ENCODE results near the gene KLF2.
A peak's percentile ranks its signal among the peaks of the same experiment; 100 is the strongest.
"Not testable (repeated sequence)": the region's sequence is repeated elsewhere in the genome, so short reads cannot be mapped to it uniquely, and the experiment has no call there.

The KLF2 gene

GRCh38 chr19:16324384-16325160 lies at the start of gene KLF2:
TSS of gene KLF2 (plus strand) at chr19:16324826. CDS start at chr19:16324924, 98 bp downstream.
- DNase-seq: peak; percentile 61 to 94 (median 80)

DNA sequence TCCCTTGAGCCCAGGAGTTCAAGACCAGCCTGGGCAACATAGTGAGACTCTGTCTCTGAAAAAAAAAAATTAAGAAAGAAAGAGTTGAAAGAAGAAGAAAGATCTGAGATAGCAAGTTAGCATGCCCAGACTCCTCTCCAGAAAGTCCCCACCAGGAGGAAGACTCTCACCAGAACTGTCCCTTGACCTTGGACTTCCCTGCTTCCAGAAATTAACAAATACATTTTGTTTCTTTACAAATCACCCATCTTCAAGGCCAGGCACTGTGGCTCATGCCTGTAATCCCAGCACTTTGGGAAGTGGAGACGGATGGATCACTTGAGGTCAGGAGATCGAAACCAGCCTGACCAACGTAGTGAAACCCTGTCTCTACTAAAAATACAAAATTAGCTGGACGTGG lies 44.3 kb upstream of the KLF2 start:
- DNase-seq: no peak

DNA sequence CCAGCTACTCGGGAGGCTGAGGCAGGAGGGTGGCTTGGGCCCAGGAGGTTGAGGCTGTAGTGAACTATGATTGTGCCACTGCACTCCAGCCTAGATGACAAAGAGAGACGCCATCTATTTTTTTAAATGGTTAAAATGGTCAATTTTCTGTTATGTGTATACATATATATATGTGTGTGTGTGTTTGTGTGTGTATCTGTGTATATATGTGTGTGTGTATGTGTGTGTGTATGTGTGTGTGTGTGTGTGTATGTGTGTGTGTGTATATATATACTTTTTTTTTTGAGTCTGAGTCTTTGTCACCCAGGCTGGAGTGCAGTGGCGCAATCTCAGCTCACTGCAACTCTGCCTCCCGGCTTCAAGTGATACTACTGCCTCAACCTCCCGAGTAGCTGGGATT lies 42.9 kb upstream of the KLF2 start:
- no peak for DNase-seq

- peak in 2 of 4 experiments; percentile 19 to 34 for DNase-seq
Observed at GRCh38 chr19:16283210-16284061, 41.2 kb upstream of the KLF2 start.

- DNase-seq: no peak
Observed at GRCh38 chr19:16284505-16284904, 40.1 kb upstream of the KLF2 start.

DNA sequence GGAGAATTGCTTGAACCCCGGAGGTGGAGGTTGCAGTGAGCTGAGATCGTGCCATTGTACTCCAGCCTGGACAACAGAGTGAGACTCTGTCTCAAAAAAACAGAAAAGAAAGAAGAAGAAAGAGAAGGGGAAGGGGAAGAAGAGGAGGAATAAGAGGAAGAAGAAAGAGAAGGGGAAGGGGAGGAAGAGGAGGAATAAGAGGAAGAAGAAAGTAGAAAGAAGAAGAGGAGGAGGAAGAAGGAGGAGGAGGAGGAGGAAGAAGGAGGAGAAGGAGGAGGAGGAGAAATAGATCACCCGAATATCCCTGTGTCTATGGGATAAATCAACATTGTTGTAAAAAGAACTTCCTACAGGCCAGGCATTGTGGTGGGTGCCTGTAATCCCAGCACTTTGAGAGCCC lies 39.5 kb upstream of the KLF2 start:
- not testable (repeated sequence) for DNase-seq

GRCh38 chr19:16285769-16286498 lies 38.7 kb upstream of the KLF2 start:
- DNase-seq: no peak

GRCh38 chr19:16288544-16288943 lies 36.1 kb upstream of the KLF2 start:
- DNase-seq: no peak

- no peak for DNase-seq
Observed at GRCh38 chr19:16289594-16289993, 35.0 kb upstream of the KLF2 start.

DNA sequence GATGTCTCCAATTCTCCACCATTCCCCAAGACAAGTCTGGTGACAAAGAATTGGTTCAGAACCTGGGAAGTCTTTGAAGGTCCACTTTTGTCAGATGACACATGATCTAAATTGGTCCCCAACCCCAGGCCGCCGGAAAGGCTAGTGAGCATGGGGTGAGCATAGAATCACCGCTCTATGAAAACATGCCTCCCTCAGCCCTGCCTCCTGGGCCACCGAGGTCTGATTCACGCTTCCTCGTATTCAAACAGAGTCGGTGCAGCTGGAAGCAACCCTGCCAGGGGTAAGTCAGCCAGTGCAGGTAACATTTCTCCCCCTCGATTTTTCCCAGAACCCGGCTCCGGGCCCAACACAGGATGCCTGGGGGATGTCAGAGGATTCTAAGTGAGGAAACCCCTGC lies 33.9 kb upstream of the KLF2 start:
- DNase-seq: no peak

GRCh38 chr19:16293118-16294091 lies 31.2 kb upstream of the KLF2 start:
- DNase-seq: no peak

DNA sequence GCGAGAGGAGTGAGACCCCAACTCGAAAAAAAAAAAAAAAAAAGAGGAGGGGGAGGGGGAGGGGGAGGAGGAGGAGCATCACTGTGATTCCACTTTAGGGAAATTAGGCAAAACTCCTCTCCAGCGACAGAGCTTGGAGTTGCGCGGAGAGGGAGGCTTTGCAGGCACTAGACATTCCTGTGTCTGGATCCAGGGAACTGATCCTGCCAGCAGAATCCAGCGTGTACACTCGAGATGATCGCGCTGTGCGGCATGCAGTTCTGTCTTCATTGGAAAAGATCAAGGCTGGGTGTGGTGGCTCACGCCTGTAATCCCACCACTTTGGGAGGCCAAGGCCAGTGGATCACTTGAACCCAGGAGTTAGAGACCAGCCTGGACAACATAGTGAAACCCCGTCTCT lies 29.6 kb upstream of the KLF2 start:
- DNase-seq: no peak

DNA sequence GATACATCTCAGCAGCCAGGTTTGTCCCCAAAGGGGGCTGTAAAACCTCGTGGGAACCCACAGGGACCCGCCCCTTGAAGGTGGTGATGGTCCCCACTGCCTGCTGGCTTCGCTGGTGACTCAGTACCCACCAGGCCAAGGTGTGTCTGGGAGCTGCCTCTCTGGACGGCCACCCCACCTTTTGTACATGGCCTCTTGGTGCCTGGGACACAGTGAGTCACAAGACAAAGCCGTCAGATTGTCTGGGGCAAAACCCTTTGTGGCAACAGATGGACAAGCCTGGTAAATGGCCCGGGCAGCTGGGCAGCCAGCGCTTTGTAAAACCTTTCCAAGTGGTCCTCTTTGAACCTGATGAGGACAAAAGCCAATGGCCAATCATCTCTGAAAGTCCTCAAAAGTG lies 27.9 kb upstream of the KLF2 start:
- no peak for DNase-seq

DNA sequence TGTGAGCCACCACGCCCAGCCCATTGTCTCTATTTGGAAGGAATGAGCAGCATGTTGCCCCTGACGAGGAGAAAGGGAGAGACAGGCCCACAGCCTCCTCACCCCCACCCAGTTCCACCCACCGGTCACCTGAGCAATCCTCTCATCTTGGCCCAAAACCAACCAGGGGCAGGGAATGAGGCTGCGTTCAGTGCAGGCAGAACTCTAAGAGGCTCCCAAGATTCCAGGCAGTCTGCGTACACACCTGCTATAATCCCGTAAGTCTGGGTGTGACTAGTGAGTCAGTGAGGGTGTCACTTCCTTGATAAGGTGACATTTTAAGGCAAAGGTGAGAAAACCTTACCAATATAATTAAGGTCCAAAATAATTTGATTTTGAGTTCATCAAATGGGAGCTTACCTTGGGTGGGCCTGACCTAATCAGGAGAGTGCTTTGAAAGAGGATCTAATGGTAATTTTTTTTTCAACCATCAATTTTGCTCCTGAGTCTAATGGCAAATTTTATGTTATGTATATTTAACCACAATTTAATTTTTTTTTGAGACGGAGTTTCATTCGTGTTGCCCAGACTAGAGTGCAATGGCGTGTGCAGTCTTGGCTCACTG lies 26.9 kb upstream of the KLF2 start:
- no peak for DNase-seq

GRCh38 chr19:16298334-16298733 lies 26.3 kb upstream of the KLF2 start:
- DNase-seq: no peak

DNA sequence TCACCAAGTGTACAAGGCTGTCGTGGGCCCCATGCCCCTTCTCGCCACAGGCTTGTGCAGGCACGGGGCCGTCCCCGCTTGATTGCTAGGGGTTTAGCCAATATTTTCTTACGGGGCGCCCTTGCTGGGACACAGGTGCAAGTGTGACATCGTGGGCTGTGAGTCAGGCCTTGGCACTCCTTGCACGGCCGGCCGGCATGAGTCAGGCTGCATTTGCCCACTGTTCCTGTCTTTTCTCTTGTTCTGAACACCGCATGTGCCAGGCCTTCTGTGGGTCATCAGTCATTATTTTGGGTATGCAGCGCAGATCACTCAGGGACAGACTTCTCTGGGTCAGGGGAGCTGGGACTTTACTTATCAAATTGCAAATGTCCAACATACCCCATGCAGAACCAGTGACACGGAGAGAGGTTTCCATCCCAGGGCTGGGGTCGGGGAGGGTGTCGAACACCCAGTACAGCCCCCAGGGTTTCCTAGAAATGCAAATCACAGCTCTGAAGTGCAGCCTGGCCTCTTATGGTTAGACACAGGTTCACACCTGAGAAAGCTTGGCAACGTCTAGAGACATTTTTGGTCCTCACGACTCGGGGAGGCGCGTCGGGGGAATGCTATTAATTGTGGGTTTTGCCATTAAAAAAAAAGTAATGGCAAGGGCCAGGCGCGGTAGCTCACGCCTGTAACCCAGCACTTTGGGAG lies 22.5 kb upstream of the KLF2 start:
- no peak for DNase-seq

GRCh38 chr19:16303755-16304154 lies 20.9 kb upstream of the KLF2 start:
- DNase-seq: no peak

GRCh38 chr19:16304511-16304910 lies 20.1 kb upstream of the KLF2 start:
- DNase-seq: not testable (repeated sequence)

DNA sequence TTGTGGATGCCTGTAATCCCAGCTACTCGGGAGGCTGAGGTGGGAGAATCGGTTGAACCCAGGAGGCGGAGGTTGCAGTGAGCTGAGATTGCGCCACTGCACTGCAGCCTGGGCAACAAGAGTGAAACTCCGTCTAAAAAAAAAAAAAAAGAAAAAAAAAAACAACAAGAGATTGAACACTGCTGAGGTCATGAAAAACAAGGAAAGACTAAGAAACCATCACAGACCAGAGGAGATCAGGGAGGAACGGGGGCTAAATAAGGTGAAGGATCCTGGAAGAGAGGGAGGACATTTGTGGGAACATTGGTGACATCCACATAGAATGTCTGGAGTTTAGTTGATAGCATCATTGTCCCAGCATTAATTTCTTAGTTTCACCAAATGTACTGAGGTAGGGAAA lies 19.6 kb upstream of the KLF2 start:
- DNase-seq: not testable (repeated sequence)

GRCh38 chr19:16306728-16307402 lies 17.8 kb upstream of the KLF2 start:
- DNase-seq: no peak

GRCh38 chr19:16308081-16308480 lies 16.5 kb upstream of the KLF2 start:
- no peak for DNase-seq

All from activated CD4-positive, CD25-positive, alpha-beta regulatory T cell (primary cell).